Stimulated activated CD4-positive, alpha-beta T cell treated with anti-CD3 and anti-CD28 coated beads, Interleukin-2, amount 100 ng/mL, for 24 hours (primary cell): ENCODE results near the gene NAP1L4.
A peak's percentile ranks its signal among the peaks of the same experiment; 100 is the strongest.

Experiments used
- DNase-seq, 2 donors: peaks; one replicate each; pipeline ENCODE4 v3.0.0-alpha.2; 2020

The NAP1L4 gene

GRCh38 chr11:2934021-2934550 lies 58.0 kb downstream of the NAP1L4 start:
- DNase-seq: no peak

- DNase-seq: peak; percentile 41 to 45
These were observed 58.6 kb downstream of the NAP1L4 start for GRCh38 chr11:2933375-2934020.

- DNase-seq: no peak
These were observed 59.3 kb downstream of the NAP1L4 start for GRCh38 chr11:2932850-2933251.

DNA sequence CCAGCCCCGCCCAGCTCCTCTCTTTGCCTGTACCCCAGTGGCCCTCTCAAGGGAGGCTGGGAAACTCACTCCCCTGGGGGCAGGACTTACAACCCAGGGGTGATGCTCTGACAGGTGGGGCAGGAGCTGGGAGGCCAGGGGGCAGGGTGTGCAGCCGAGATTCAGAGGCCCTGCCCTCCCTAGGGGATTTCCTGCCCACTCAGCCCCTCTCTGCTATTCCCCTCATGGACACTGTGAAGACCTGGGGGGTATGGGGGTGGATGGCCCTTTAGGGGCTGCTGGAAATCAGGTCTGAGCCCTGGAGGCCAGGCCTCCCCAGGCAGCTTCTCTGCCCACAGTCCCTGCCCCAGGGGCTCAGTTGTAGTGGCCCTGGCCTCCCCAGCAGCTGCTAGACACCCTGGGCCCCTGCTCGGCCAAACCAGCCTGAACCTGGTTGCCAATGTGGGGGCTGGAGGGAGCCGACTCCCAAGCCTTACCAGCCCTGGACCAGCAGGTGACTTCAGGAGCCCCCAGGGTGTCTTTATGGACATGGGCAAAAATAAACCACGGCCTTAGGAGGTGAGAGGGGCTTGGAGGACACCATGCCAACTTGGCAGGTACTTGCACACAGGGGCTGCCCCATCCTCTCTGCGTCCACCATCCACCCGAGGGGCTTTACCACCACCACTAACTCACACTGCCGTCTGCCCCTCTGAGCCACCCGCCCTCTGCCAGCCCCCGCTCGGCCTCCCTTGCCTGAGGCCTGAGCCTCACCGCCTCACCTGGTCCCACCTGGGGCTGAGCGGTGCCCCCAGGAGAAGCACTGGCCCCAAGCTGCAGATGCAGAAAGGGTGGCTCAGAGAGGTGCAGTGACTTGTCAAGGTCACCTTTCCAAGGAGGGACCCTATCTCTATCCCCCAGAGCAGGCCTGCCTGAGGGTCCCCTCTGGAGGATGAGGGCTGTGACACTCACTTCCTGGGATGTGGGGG lies 60.1 kb downstream of the NAP1L4 start:
- no peak for DNase-seq

GRCh38 chr11:2931420-2931746 lies 60.7 kb downstream of the NAP1L4 start:
- no peak for DNase-seq

DNA sequence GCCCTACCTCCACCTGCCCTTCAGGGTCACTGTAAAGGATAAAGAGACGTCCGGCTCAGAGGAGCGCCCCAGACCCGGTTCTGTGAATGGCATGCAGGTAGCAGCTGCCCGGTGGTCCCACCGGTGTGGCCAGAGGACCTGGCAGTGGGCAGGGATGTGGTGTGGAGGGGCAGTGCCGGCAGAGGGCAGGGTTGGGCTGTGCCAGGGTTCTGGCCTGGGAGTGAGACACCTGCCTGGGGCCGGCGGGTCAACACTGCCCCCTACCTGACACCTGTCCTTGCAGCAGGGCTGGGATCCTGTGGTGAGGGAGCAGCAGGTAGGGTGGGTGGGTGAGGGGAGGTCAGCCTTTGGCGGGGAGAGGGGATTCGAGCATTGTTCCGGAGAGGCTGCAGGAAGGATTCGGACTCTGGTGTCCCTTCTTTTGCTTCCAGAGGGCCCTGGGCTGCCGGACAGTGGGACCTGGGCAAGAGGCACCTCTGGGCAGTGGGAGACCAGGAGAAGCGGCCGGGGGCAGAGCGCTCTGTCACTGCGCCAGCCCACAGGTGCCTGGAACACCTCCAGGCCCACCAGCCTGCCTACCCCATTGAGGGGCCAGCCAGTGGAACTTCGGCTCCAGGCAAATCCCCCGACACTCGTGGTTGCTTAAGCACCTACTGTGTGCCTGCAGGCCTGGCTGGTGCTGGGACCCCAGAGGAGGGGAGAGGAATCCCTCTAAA lies 61.3 kb downstream of the NAP1L4 start:
- DNase-seq: peak; percentile 46

- peak; percentile 48 to 49 for DNase-seq
These were observed 62.0 kb downstream of the NAP1L4 start for GRCh38 chr11:2929950-2930703.

GRCh38 chr11:2929531-2929949 lies 62.6 kb downstream of the NAP1L4 start:
- DNase-seq: peak; percentile 48 to 63

GRCh38 chr11:2928605-2929530 lies 63.3 kb downstream of the NAP1L4 start, which contains the start of gene PHLDA2:
Gene PHLDA2 (minus strand): TSS chr11:2929420. CDS start chr11:2929364, 56 bp downstream.
- peak; percentile 64 to 73 for DNase-seq

- DNase-seq: no peak
These were observed 64.1 kb downstream of the NAP1L4 start for GRCh38 chr11:2927851-2928604.

- no peak for DNase-seq
These were observed 64.9 kb downstream of the NAP1L4 start for GRCh38 chr11:2927121-2927800.

DNA sequence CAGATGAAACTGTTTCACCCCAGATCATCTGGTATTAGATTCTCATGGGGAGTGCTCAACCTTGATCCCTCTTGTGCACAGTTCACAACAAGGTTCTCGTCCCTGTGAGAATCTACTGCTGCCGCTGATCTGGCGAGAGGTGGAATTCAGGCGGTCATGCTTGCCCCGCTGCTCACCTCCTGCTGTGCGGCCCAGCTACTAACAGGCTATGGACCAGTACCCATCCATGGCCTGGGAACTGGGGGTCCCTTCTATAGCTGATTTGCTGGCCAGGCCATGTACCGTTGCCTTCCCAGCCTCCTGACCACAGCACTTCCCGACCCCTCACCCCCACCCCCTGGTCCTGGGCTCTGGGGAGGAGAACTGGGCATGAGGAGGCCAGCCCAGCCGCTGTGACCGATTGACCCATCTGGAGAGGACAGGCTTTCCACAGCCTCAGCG lies 65.5 kb downstream of the NAP1L4 start:
- no peak for DNase-seq

GRCh38 chr11:2924821-2925675 lies 67.1 kb downstream of the NAP1L4 start:
- no peak for DNase-seq

GRCh38 chr11:2924381-2924780 lies 67.7 kb downstream of the NAP1L4 start:
- DNase-seq: no peak

DNA sequence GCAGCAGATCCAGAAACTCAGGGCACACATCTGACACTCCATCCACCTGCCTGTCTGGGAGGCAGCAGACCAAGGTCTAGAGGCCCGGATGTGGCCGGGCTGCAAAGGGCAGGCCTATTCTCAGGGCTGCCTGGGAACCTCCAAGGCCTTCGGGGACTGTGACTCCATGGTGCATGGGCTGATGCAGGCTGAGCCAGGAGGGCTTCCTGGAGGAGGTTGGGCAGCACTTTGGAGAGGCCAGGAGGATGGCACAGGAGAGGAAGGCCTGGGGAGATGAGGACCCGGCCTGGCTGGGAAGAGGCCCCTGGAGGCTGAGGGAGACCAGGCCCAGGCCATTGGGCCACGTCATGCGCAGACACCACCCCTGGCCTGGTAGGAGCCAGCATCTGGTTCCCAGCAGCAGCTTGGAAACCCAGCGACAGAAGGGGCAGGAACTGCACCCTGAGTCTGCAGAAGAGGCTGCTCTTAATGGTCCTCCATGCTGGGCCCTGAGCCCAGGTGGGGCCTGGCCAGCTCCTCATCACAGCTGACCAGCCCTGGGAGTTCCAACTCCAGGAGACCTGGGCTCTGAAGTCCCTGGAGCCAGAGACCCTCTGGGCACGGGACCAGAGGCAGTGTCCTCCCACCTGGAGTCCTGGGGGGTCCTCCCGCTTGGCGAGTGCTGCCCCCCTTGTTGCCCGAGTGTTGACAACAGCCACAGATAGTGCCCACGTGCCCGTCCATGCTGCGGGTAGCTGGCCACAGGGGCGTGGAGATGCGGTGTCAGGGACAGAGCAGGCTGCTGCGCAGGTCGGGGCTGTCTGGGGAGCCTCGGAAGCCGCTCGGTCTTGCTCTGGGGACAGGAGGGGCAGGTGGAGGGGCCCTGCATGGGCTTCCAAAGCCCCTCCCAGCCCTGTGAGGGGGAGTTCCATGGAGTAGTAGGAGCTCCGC lies 68.4 kb downstream of the NAP1L4 start:
- DNase-seq: no peak

GRCh38 chr11:2922655-2923054 lies 69.5 kb downstream of the NAP1L4 start:
- no peak for DNase-seq

DNA sequence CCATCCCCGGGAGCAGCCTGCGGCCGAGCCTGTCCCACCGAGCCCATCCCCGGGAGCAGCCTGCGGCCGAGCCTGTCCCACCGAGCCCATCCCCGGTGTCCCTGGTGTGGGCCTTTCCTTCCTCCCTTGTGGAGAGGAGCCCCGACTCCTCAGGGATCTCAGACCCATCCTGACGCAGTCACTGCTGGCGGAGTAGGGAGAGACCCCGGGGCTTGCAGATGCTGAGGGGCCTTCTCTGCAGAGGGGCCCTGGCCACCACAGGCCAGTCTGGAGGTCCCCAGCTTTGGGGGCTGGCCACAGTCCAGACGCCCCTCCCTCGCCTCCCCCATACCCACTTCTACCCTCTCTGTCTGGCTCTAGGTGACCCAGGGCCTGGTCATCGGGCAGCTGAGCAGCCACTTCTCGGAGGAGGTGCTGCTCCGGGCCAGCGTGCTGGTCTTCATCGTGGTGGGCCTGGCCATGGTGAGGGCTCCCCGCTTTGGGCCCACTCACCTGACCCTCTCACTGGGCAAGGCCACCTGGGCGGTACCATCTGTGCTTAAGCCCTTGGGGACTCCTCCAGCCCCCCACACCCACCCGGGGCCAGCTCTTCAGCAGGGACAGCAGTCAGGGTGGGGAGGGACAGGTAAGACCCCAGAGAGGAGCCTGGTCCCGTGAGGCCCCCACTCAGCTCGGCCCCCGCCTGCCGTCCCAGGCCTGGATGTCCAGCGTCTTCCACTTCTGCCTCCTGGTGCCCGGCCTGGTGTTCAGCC lies 70.2 kb downstream of the NAP1L4 start:
- DNase-seq: no peak
